Calu3 (cell line): ENCODE measurements around the gene FGF16. TPM values are rescaled to one million over a fixed set of nuclear protein-coding genes. Genes with fewer than 3 reads are reported as not detected.
"Not testable (repeated sequence)": the region's sequence is repeated elsewhere in the genome, so short reads cannot be mapped to it uniquely, and the experiment has no call there.

ENCODE experiments used
- Bru-seq: library from RNA; stranded (reverse); fragments of 400-500 nt; gene quantifications from one replicate; lab custom pipeline; 2021; lab: Mats Ljungman, UMichigan
- BruChase-seq, 2 experiments: library from RNA; stranded (reverse); fragments of 400-500 nt; gene quantifications; one replicate each; lab custom pipeline; 2021; lab: Mats Ljungman, UMichigan
- BruUV-seq: library from RNA; stranded (reverse); fragments of 400-500 nt; replicated peaks from 2 replicates; lab custom pipeline; 2021; lab: Mats Ljungman, UMichigan
- CTCF ChIA-PET: fragments of 300-600 bp; sonication (Branson Sonifier 250); formaldehyde crosslinking; loops from one replicate; lab custom pipeline; 2022; ENCODE audit warnings: antibody characterized with exemption; lab: Charles Lee
- DNase-seq: peaks from one replicate; pipeline ENCODE4 v3.0.0; 2022
- H3K27ac Mint-ChIP-seq: one replicate; pipeline ENCODE4 v1.8.0; 2022; ENCODE audit warnings: mixed read lengths; ENCODE audit not compliant: unreplicated experiment
- H3K27me3 Mint-ChIP-seq: one replicate; pipeline ENCODE4 v1.8.0; 2022; ENCODE audit warnings: mixed read lengths; ENCODE audit not compliant: unreplicated experiment
- H3K36me3 Mint-ChIP-seq: one replicate; pipeline ENCODE4 v1.8.0; 2022; ENCODE audit warnings: mild to moderate bottlenecking, moderate library complexity, mixed read lengths; ENCODE audit not compliant: insufficient read depth, unreplicated experiment
- H3K4me1 Mint-ChIP-seq: one replicate; pipeline ENCODE4 v1.8.0; 2022; ENCODE audit warnings: mild to moderate bottlenecking, low read depth, mixed read lengths; ENCODE audit not compliant: unreplicated experiment
- H3K4me3 Mint-ChIP-seq: one replicate; pipeline ENCODE4 v1.8.0; 2022; ENCODE audit warnings: mild to moderate bottlenecking, low read depth, moderate library complexity, mixed read lengths; ENCODE audit not compliant: unreplicated experiment
- H3K9me3 Mint-ChIP-seq: one replicate; pipeline ENCODE4 v1.8.0; 2022; ENCODE audit warnings: low read depth, mixed read lengths; ENCODE audit not compliant: unreplicated experiment
- intact Hi-C: fragments of 100-400 bp; cut with micrococcal nuclease; formaldehyde crosslinking; loops from one replicate; pipeline ENCODE4 v1.10.0; 2022; ENCODE audit not compliant: unreplicated experiment
- long read RNA-seq: library from polyadenylated mRNA; stranded (forward); transcript quantifications from one replicate; pipeline ENCODE4 v2.0.0, GENCODE V29; 2022
- total RNA-seq: library from RNA; stranded (reverse); gene quantifications from 2 replicates; pipeline ENCODE4 v1.2.3, GENCODE V29; 2022
- TF ChIP-seq, protein P1 (sequence below): fragments of 200-600 bp; IDR thresholded peaks from one replicate; pipeline ENCODE4 v1.8.0; 2022; ENCODE audit warnings: antibody characterized with exemption; ENCODE audit not compliant: unreplicated experiment

The FGF16 gene
- total RNA-seq (not detected in 2 replicates), Bru-seq, nascent RNA (not detected), BruChase-seq, experiment 1, labeled RNA remaining after a 6-hour chase (not detected), BruChase-seq, experiment 2, labeled RNA remaining after a 2-hour chase (not detected)
- long read RNA-seq = 0 reads

DNA sequence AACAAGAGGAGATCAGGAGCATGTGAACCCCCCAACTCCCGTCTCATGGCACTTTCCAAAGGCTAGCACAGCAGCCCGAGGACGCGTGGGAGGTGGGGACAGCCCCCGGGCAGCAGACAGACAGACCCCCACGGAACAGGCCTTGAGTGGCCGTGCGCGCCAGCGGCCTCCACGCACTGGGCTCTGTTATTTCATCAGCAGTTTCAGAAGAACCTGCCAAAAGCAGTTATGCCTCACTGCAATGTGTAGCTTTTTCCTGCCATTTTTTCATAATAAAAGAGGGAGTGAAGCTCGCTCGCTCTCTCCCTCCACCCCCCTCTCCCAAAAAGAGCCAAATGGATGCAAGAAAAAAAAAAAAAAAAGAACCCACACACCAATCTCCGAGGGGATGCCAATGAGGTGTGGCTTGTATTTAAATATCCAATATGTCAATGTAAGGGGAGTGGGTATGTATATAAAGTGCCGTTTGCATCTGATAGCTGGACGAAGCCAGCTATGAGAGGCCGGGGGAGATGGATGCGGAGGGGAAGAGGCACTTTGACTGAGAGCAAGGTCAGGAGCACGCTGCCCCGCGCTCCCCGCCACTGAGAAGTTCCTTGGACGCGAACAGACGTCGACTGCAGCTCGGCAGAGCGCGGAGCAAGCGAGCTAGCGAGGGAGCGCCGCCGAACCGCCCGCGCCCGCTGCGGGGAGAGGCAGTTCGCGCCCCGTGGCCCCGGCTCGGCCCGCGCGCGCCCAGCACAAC is at the start of gene FGF16:
Gene FGF16 (plus strand): TSS at position 482 of the 745 bp plus-strand sequence. CDS start 286 bp downstream, outside the sequence.
- no peaks in the 10 kb centered on the region for H3K9me3 Mint-ChIP-seq
- BruUV-seq = no TSS peak
- peaks cover 9% of the 10 kb centered on the region for H3K36me3 Mint-ChIP-seq
- peaks cover 19% of the 10 kb centered on the region for H3K4me1 Mint-ChIP-seq
- CTCF ChIA-PET = no interaction called here
- H3K27ac Mint-ChIP-seq = no peak within 1 kb of the TSS
- no peak for DNase-seq
- H3K4me3 Mint-ChIP-seq = no peak within 1 kb of the TSS
- no peaks in the 10 kb centered on the region for H3K27me3 Mint-ChIP-seq
- intact Hi-C loops = no loop called here
- TF ChIP-seq, protein P1, sequence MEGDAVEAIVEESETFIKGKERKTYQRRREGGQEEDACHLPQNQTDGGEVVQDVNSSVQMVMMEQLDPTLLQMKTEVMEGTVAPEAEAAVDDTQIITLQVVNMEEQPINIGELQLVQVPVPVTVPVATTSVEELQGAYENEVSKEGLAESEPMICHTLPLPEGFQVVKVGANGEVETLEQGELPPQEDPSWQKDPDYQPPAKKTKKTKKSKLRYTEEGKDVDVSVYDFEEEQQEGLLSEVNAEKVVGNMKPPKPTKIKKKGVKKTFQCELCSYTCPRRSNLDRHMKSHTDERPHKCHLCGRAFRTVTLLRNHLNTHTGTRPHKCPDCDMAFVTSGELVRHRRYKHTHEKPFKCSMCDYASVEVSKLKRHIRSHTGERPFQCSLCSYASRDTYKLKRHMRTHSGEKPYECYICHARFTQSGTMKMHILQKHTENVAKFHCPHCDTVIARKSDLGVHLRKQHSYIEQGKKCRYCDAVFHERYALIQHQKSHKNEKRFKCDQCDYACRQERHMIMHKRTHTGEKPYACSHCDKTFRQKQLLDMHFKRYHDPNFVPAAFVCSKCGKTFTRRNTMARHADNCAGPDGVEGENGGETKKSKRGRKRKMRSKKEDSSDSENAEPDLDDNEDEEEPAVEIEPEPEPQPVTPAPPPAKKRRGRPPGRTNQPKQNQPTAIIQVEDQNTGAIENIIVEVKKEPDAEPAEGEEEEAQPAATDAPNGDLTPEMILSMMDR = no peak

GRCh38 chrX:77398330-77398954 is 48.7 kb upstream of the FGF16 start:
- Mint-ChIP-seq H3K36me3 (no peaks in the 10 kb centered on the region), H3K4me1 (no peaks in the 10 kb centered on the region), H3K4me3 (no peak overlapping the region), H3K9me3 (no peaks in the 10 kb centered on the region), H3K27ac (no peak overlapping the region), H3K27me3 (peaks cover 4% of the 10 kb centered on the region)
- TF ChIP-seq, protein P1 = no peak
- intact Hi-C loops = no loop called here
- CTCF ChIA-PET = no interaction called here
- no TSS peak for BruUV-seq
- no peak for DNase-seq

DNA sequence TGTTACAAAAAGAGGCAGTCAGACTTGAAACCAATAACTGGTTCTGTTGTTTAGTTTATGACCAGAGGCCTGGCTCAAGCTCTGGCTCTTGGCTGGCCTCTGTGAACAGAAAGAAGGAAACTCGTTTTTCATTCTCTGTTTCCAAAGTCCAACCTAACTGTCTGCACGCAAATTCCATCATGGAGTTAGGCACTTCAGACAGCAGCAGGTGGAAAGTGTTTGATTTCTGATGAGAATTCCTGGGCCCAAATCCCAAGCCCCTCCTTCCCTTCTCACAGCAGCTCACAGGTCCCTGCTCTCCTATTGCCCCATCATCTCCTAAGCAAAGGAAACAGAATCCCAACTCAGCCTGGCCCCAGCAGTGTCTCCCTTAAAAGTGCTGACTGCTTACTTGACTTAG is 42.8 kb upstream of the FGF16 start:
- no peak overlapping the region for H3K27ac Mint-ChIP-seq
- H3K4me1 Mint-ChIP-seq = no peaks in the 10 kb centered on the region
- no TSS peak for BruUV-seq

DNA sequence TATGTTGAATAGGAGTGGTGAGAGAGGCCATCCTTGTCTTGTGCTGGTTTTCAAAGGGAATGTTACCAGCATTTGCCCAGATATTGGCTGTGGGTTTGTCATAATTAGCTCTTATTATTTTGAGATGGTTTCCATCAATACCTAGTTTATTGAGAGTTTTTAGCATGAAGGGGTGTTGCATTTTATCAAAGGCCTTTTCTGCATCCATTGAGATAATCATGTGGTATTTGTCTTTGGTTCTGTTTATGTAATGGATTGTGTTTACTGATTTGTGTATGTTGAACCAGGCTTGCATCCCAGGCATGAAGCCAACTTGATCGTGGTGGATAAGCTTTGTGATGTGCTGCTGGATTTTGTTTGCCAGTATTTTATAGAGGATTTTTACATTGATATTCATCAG is 39.4 kb upstream of the FGF16 start:
- H3K36me3 Mint-ChIP-seq, H3K4me1 Mint-ChIP-seq, H3K9me3 Mint-ChIP-seq, BruUV-seq, H3K4me3 Mint-ChIP-seq, intact Hi-C loops, CTCF ChIA-PET, DNase-seq, H3K27ac Mint-ChIP-seq: not testable (repeated sequence)
- H3K27me3 Mint-ChIP-seq = peaks cover 16% of the 10 kb centered on the region

More for the DNA sequence above, 42.8 kb upstream of the FGF16 start:
- H3K36me3 Mint-ChIP-seq = no peaks in the 10 kb centered on the region
- H3K27me3 Mint-ChIP-seq = no peaks in the 10 kb centered on the region
- CTCF ChIA-PET = no interaction called here
- intact Hi-C loops = no loop called here
- DNase-seq = no peak
- H3K4me3 Mint-ChIP-seq = no peak overlapping the region
- TF ChIP-seq, protein P1 = no peak
- H3K9me3 Mint-ChIP-seq = peaks cover 2% of the 10 kb centered on the region
